Measurements from ENCODE around the gene FYCO1. TPM values are rescaled to one million over a fixed set of nuclear protein-coding genes. Genes with fewer than 3 reads are reported as not detected.

The FYCO1 gene
- total and polyA plus RNA-seq, 10 of the 15 experiments (the other 5 are each of a cell fraction or from before 2014, with no cell fraction given): 1.5 to 8.4 (median 6.5) TPM

DNA sequence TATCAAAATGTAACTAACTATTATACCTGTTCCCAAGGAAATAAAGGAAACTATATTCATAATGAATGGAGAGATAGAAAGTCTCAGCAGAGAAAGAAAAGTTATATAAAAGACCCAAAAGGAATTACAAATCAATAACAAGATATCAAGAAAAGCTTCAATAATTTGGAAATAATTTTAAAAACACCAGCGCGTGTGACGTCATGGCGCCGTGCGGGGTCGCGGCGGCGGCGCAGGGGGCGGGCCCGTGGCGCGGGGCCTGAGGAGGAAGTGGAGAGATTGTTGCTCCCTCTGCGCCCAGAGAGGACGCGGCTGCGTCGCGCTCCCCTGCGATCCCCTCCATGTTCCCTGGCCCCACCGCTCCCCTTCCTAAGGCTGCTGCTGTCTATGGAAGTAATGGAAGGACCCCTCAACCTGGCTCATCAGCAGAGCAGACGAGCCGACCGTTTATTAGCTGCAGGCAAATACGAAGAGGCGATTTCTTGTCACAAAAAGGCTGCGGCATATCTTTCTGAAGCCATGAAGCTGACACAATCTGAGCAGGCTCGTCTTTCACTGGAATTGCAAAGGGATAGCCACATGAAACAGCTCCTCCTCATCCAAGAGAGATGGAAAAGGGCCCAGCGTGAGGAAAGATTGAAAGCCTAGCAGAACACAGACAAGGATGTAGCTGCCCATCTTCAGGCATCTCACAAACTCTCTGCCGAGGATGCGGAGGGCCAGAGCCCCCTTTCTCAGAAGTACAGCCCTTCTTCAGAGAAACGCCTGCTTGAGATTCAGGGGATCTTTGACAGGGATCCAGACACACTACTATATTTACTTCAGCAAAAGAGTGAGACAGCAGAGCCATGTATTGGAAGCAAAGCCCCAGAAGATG lies 27.5 kb upstream of the FYCO1 start:
- Histone ChIP-seq H3K27ac (ENCODE audit: control insufficient read depth, insufficient read depth) (no peak overlapping the region), H3K4me2 (ENCODE audit: control insufficient read depth, insufficient read depth) (no peak overlapping the region), H3K9me3 (replicated peaks; ENCODE audit: control insufficient read depth, insufficient read depth, low read length) (peaks cover 5% of the 10 kb centered on the region), H3K27me3 (replicated peaks in 1 of 2; ENCODE audit: control insufficient read depth in 2 of 2, insufficient read depth in 2 of 2, low read length in 1 of 2) (no peaks in the 10 kb centered on the region), H3K79me2 (ENCODE audit: control insufficient read depth, insufficient read depth, low read length) (no peaks in the 10 kb centered on the region), H4K20me1 (ENCODE audit: control insufficient read depth, insufficient read depth) (no peaks in the 10 kb centered on the region), H2AFZ (ENCODE audit: control insufficient read depth, low read depth, low read length) (no peak overlapping the region), H3K36me3 (ENCODE audit: control insufficient read depth in 2 of 2, insufficient read depth in 2 of 2, low read length in 1 of 2) (no peaks in the 10 kb centered on the region), H3K4me1 (ENCODE audit: control insufficient read depth, insufficient read depth, low read length) (peaks cover 5% of the 10 kb centered on the region), H3K4me3 (no peak overlapping the region), H3K9ac (ENCODE audit: control insufficient read depth, insufficient read depth, low read length) (no peak overlapping the region)
- ChIA-PET POLR2A (interaction anchor here (0.7 kb wide), 1 partner anchor 50 kb away, joined by 7 read pairs; no protein-coding TSS in a partner anchor), RAD21 (ENCODE audit: unreplicated experiment) (no interaction called here), CTCF (no interaction called here), SMC1A (ENCODE audit: uncharacterized antibody, unreplicated experiment) (no interaction called here)
- no peak for FAIRE-seq
- ATAC-seq: no peak
- no peak for DNase-seq (ENCODE audit: low read depth, low spot score)
- in situ Hi-C loops (cut with MboI): no loop called here
- WGBS (ENCODE audit: insufficient coverage, insufficient replicate concordance, low lambda C conversion rate, missing lambda C conversion rate): 74% methylated on average over 34 of the region's 34 CpGs
- intact Hi-C loops (cut with micrococcal nuclease; ENCODE audit: unreplicated experiment): no loop called here
- TF ChIP-seq CBX5 (IDR thresholded peaks at IDR 0.05; ENCODE audit: low read depth) (no peak), EGR1 (IDR thresholded peaks at IDR 0.05; ENCODE audit: borderline replicate concordance in 1 of 2, low read depth in 2 of 2, low read length in 2 of 2) (no peak), PML (IDR thresholded peaks at IDR 0.05; ENCODE audit: low read length) (no peak), TCF3 (IDR thresholded peaks at IDR 0.05; ENCODE audit: borderline replicate concordance, insufficient read depth, low read depth, low read length) (no peak), MEF2A (IDR thresholded peaks at IDR 0.05; ENCODE audit: insufficient read depth, low read depth, low read length) (no peak), ZNF217 (IDR thresholded peaks at IDR 0.05) (no peak), PAX8 (IDR thresholded peaks at IDR 0.05) (no peak), HCFC1 (IDR thresholded peaks at IDR 0.05; ENCODE audit: low read length) (no peak), SUPT20H (IDR thresholded peaks at IDR 0.05; ENCODE audit: borderline replicate concordance, control insufficient read depth, low read depth, low read length) (no peak)
- TF ChIP-seq, protein P1, sequence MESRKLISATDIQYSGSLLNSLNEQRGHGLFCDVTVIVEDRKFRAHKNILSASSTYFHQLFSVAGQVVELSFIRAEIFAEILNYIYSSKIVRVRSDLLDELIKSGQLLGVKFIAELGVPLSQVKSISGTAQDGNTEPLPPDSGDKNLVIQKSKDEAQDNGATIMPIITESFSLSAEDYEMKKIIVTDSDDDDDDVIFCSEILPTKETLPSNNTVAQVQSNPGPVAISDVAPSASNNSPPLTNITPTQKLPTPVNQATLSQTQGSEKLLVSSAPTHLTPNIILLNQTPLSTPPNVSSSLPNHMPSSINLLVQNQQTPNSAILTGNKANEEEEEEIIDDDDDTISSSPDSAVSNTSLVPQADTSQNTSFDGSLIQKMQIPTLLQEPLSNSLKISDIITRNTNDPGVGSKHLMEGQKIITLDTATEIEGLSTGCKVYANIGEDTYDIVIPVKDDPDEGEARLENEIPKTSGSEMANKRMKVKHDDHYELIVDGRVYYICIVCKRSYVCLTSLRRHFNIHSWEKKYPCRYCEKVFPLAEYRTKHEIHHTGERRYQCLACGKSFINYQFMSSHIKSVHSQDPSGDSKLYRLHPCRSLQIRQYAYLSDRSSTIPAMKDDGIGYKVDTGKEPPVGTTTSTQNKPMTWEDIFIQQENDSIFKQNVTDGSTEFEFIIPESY (IDR thresholded peaks at IDR 0.05): no peak
- TF ChIP-seq, protein P2, sequence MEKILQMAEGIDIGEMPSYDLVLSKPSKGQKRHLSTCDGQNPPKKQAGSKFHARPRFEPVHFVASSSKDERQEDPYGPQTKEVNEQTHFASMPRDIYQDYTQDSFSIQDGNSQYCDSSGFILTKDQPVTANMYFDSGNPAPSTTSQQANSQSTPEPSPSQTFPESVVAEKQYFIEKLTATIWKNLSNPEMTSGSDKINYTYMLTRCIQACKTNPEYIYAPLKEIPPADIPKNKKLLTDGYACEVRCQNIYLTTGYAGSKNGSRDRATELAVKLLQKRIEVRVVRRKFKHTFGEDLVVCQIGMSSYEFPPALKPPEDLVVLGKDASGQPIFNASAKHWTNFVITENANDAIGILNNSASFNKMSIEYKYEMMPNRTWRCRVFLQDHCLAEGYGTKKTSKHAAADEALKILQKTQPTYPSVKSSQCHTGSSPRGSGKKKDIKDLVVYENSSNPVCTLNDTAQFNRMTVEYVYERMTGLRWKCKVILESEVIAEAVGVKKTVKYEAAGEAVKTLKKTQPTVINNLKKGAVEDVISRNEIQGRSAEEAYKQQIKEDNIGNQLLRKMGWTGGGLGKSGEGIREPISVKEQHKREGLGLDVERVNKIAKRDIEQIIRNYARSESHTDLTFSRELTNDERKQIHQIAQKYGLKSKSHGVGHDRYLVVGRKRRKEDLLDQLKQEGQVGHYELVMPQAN (conservative IDR thresholded peaks at IDR 0.05): no peak
- no TSS peak for BruUV-seq (replicated peaks)

Measured in GM12878 (cell line).